C4-2B (cell line): ENCODE measurements around the gene ATP2A3.
A peak's percentile ranks its signal among the peaks of the same experiment; 100 is the strongest.

ENCODE experiments used
- H3K27ac ChIP-seq: fragments of 450-650 bp; 2 replicates; pipeline ENCODE4 v1.5.1; 2017
- ZFX ChIP-seq: fragments of 450-650 bp; IDR thresholded peaks from 2 replicates; pipeline ENCODE4 v1.6.1; 2017
- TF ChIP-seq, protein P1 (sequence below): fragments of 450-650 bp; conservative IDR thresholded peaks from 2 replicates; pipeline ENCODE4 v1.5.1; 2017; ENCODE audit warnings: mild to moderate bottlenecking

The ATP2A3 gene

DNA sequence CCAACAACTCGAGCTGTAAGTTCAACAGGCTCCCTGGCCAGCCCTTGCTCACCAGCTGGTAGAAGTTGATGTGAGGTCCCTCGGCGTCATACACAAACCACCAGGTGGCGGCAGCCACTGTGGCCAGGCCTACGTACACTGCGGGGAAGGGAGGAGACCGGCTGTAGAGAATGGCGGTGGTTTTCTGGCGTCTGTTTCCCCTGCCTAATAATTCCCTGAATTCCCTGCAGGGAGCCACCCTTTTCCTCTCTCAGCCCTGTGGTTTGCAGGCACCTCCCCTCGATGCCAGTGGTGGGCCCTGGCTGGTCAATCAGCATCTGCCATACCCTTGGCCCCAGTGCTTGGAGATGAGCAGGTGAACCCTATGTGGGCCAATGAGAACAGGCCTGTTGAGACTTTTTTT lies 29.1 kb downstream of the ATP2A3 start:
- H3K27ac ChIP-seq: no peak overlapping the region
- TF ChIP-seq ZFX: no peak
- TF ChIP-seq, protein P1, sequence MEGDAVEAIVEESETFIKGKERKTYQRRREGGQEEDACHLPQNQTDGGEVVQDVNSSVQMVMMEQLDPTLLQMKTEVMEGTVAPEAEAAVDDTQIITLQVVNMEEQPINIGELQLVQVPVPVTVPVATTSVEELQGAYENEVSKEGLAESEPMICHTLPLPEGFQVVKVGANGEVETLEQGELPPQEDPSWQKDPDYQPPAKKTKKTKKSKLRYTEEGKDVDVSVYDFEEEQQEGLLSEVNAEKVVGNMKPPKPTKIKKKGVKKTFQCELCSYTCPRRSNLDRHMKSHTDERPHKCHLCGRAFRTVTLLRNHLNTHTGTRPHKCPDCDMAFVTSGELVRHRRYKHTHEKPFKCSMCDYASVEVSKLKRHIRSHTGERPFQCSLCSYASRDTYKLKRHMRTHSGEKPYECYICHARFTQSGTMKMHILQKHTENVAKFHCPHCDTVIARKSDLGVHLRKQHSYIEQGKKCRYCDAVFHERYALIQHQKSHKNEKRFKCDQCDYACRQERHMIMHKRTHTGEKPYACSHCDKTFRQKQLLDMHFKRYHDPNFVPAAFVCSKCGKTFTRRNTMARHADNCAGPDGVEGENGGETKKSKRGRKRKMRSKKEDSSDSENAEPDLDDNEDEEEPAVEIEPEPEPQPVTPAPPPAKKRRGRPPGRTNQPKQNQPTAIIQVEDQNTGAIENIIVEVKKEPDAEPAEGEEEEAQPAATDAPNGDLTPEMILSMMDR: peak; percentile 83

DNA sequence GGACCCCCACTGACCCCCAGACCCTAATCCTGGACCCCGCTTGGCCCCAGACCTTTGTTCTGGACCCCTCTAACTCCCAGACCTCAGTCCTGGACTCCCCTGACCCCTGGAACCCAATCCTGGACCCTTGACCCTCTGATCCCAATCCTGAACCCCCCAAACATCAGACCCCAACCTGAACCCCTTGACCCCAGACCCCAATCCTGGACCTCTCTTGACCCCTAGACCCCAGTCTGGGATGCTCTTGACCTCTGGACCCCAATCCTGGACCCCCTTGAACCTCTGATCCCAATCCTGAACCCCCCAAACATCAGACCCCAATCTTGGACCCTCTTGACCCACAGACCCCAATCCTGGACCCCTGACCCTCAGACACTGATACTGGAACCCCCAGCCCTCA lies 34.5 kb downstream of the ATP2A3 start:
- no peak overlapping the region for H3K27ac ChIP-seq
- no peak for TF ChIP-seq ZFX
- TF ChIP-seq, protein P1: no peak

DNA sequence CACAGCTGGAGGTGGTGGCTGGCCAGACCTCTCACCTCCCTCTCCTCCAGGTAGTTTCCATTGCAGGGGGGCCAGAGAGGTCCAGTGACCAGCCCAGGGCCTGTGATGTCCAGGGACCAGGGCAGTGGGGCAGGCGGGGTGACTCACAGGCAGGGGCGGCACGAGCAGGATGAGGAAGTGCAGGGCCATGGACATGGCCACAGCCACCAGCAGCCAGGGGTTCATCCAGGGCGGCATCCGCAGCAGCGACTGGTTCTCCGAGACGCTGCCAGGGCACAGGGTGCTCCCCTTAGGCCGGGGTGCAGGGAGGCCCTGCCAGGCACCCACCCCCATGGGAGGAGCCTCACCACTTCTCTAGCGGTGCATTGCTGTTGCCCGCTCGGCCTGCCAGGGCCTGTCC lies 35.1 kb downstream of the ATP2A3 start:
- no peak for TF ChIP-seq ZFX
- TF ChIP-seq, protein P1: no peak
- H3K27ac ChIP-seq: no peak overlapping the region

DNA sequence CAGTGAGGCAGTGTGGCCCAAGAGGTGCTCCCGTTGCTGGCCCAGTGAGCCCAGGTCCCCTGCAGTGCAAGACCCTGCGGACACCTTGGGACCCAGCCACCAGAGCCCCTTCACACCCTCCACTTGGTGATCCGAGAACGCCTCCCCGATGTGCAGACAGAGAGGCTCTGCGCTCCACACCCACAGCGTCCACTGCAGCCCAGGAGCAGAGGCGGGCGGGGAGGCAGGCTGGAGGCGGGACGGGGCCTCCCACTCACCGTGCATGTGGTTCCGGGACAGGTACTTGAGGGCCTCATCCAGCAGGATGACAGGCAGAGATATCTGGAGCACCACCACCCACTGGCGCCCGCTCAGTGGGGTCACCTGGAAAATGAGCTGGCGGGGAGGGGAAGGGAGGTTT lies 35.8 kb downstream of the ATP2A3 start:
- H3K27ac ChIP-seq: no peak overlapping the region
- TF ChIP-seq ZFX: no peak
- TF ChIP-seq, protein P1: no peak

DNA sequence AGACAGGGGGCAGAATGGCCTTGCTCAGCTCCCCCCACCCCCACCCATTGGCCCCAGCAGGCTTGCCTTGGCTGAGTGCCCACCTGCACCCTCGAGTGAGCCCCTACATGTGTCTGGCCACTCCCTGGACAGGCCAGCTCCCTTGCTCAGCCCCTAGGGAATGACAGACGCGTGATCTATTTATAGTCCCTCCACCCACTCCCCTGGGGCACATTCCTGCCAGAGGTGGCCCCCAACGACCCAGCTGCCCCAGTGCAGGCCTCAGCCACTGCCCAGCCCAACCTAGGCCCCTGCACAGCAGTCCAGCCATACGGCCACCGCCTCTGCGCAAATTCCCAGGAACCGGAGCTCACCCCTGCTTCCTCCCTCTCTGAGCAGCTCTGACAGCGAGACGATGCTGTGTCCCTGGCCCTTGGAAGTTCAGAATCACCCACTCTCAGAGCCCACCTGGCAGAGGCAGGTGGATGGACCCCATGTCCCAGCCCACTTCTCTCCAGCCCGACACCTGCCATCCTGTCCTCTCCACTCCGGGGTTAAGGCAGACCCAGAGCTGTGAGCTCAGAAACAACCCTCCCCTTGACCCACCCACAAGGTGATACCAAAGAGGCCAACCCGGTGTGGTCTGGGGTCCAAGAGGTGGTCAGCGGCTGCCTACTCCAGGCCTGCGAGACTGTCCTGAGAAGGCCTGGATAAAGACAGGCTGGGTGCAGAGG lies 36.5 kb downstream of the ATP2A3 start:
- TF ChIP-seq ZFX: no peak
- TF ChIP-seq, protein P1: no peak
- no peak overlapping the region for H3K27ac ChIP-seq

DNA sequence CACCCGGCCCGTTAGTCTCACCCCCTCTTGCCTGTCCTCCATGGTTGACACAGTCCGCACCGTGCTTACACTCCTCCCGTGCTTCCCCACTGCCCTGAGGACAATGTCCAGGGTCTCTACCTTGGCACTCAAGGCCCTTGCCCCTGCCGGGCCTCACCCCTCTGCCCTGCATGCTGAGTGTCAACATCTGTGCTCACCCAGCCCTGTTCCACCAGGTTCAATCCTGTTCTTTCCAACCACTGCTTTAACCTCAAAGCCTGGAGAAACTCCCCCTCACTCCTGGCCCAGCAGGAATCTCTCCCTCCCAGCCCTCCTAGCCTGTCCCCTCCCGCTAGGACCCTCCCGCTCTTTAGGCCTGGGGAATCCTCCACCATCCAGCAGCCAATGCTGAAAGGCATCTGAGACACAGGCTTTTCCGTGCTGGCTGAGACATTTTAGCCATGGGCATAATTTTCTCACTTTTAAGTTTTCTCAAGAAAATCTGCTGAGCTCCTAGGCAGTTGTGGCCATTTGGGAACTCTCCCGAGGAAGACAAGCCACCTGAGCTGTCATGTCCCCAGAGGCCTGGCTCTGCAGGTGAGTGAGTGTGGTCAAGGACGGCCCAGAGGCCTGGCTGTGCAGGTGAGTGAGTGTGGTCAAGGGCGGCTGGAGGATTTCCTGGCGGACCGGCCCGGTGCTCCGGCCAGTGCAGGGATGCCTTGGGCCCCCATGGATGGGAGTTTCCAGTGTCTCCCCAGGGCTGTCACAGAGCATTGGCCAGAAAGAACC lies 37.2 kb downstream of the ATP2A3 start:
- no peak for TF ChIP-seq ZFX
- TF ChIP-seq, protein P1: no peak
- no peak overlapping the region for H3K27ac ChIP-seq

DNA sequence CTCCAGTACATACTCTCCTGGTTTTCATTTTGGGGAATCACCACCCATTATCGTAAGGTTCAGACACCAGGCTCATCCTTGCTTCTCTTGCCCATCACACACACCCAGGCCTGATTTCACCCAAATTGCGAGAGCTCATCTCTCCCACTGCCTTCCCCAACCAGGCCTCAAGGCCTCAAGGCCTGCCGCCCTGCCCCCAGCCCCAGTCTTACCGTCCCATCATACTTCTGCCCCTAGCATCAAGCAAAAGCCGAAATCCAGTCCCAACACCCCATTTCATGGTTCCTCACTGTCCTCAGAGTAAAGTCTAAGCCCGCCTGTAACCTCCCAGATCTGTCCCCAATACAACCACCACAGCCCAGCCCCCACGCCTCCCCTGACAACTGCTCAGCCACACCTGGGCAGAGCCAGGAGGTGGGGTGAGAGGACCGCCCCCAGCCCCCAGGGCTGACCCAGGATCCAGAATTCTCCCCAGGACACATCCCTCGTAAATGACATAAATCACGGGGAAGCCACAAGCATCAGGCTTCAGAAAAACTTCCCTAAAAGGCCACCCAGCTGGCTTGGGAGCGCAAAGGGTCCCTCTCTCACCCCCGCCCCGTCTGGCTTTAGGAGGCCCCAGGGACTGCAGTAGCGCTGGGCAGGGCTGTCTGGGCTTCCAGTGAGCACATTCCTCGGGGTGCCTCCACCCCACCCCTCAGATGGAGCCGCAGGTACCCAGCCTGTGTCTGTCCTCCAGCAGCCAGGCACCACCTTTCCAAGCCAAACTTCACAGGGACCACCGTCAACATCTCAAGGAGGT lies 38.4 kb downstream of the ATP2A3 start:
- no peak overlapping the region for H3K27ac ChIP-seq
- TF ChIP-seq, protein P1: no peak
- no peak for TF ChIP-seq ZFX
